Measurements from ENCODE around the gene EXOC3L1. TPM values are rescaled to one million over a fixed set of nuclear protein-coding genes. Genes with fewer than 3 reads are reported as not detected.
A peak's percentile ranks its signal among the peaks of the same experiment; 100 is the strongest.

Gene EXOC3L1
- total and polyA plus RNA-seq, 2 of the 13 experiments (the other 11 are each of a cell fraction or from before 2014, with no cell fraction given), result 0.12 TPM; not detected in 1

DNA sequence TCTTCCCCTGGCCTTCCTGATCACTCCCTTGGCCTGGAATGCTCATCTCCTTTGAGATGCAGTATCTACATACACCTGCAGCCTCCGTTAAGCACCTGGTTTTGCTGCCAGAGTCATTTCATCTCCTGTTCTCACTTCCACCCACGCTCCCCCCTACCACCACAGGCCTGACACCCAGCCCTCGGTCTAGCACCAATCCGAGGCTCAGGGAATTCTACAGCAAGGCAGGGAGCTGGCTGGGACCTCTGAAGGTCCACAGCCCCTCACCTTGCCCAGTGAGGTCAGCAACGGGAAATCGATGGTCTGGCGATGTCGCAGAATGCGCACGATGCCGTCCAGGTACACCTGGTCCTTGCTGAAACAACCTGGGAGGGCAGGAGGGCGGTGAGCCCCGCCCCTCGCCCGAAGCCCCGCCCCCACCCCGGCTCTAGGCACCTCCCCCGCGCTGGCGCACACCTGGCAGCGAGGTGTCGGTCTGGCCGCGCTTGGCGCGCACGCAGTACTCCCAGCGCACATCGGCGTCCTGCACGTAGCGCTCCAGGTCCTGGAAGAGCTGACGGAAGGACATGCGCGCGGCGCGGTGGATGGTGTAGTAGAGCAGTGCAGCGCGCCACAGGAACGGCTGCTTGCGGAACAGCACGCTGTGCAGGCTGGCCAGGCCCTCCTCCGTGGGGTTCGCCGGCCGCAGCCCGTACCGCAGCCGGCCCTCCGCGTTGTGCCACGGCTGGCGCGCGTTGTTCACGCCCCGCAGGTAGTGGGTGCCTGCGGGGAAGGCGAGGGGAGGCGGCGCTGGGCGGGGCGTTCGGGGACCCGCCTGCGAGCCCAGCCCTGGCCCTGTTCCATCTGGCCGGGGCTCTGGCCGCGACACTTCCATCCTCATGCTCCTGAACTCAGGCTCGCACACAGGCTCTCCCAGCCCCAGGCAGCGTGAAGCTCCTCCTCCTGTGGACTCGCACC is 11.9 kb downstream of the EXOC3L1 start (continued):
- TF ChIP-seq SOX5 (CRISPR knock-in tag; IDR thresholded peaks at IDR 0.05; ENCODE audit: borderline replicate concordance), result no peak; the same call in 1 of the 2 replicates
- no peak for TF ChIP-seq USF2 (IDR thresholded peaks at IDR 0.05; ENCODE audit: low read depth, low read length)
- no peak for TF ChIP-seq USF2 (CRISPR knock-in tag; IDR thresholded peaks at IDR 0.05; ENCODE audit: borderline replicate concordance)
- TF ChIP-seq ZNF562 (CRISPR knock-in tag; IDR thresholded peaks at IDR 0.05; ENCODE audit: borderline replicate concordance), result no peak
- TF ChIP-seq ARNT2 (CRISPR knock-in tag; IDR thresholded peaks at IDR 0.05; ENCODE audit: low read depth), result peak; percentile 89
- TF ChIP-seq ZNF740 (CRISPR knock-in tag; IDR thresholded peaks at IDR 0.05), result no peak
- TF ChIP-seq TMF1 (CRISPR knock-in tag; IDR thresholded peaks at IDR 0.05; ENCODE audit: low read depth), result peak; percentile 51; the same call in 1 of the 2 replicates
- no peak for TF ChIP-seq LCORL (IDR thresholded peaks at IDR 0.05)
- peak; percentile 84; the same call in 1 of the 2 replicates for TF ChIP-seq LCORL (CRISPR knock-in tag; IDR thresholded peaks at IDR 0.05)
- peak; percentile 49; the same call in 1 of the 2 replicates for TF ChIP-seq POGZ (CRISPR knock-in tag; IDR thresholded peaks at IDR 0.05)
- TF ChIP-seq SMARCE1 (IDR thresholded peaks at IDR 0.05; ENCODE audit: borderline replicate concordance), result no peak
- TF ChIP-seq EEA1 (CRISPR knock-in tag; IDR thresholded peaks at IDR 0.05; ENCODE audit: borderline replicate concordance), result peak; percentile 67; the same call in 1 of the 2 replicates
- TF ChIP-seq ZNF652 (CRISPR knock-in tag; IDR thresholded peaks at IDR 0.05; ENCODE audit: borderline replicate concordance, low read depth), result no peak
- no peak for TF ChIP-seq PBX2 (CRISPR knock-in tag; IDR thresholded peaks at IDR 0.05)
- peak; percentile 85 for TF ChIP-seq UBTF (CRISPR knock-in tag; IDR thresholded peaks at IDR 0.05)
- no peak for TF ChIP-seq U2AF2 (IDR thresholded peaks at IDR 0.05; ENCODE audit: low read depth, low read length)
- no peak for TF ChIP-seq KDM3A (CRISPR knock-in tag; IDR thresholded peaks at IDR 0.05; ENCODE audit: low read depth)
- TF ChIP-seq TCF7 (IDR thresholded peaks at IDR 0.05; ENCODE audit: low read depth), result no peak
- TF ChIP-seq, protein P1, sequence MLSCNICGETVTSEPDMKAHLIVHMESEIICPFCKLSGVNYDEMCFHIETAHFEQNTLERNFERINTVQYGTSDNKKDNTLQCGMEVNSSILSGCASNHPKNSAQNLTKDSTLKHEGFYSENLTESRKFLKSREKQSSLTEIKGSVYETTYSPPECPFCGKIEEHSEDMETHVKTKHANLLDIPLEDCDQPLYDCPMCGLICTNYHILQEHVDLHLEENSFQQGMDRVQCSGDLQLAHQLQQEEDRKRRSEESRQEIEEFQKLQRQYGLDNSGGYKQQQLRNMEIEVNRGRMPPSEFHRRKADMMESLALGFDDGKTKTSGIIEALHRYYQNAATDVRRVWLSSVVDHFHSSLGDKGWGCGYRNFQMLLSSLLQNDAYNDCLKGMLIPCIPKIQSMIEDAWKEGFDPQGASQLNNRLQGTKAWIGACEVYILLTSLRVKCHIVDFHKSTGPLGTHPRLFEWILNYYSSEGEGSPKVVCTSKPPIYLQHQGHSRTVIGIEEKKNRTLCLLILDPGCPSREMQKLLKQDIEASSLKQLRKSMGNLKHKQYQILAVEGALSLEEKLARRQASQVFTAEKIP (CRISPR knock-in tag; IDR thresholded peaks at IDR 0.05; ENCODE audit: borderline replicate concordance), result no peak

Data from HepG2 (cell line).